K562 (cell line): ENCODE data around the gene TTC19. TPM values are rescaled to one million over a fixed set of nuclear protein-coding genes. Genes with fewer than 3 reads are reported as not detected.

Source experiments
- ATAC-seq: fragments of 200-7000 bp; cut with Tn5 transposase; 3 replicates; pipeline ENCODE4 v1.9.1; 2020; ENCODE audit warnings: moderate library complexity
- BruUV-seq: library from RNA; stranded (reverse); fragments of 400-500 nt; replicated peaks from 2 replicates; lab custom pipeline; 2021; lab: Mats Ljungman, UMichigan
- CTCF ChIA-PET: fragments of 300-600 bp; formaldehyde crosslinking; extraction: SDS; loops from one replicate; lab custom pipeline; 2021; ENCODE audit warnings: low intra/inter-chr PET ratio; lab: Yijun Ruan, JAX
- POLR2A ChIA-PET: fragments of 300-600, 350-650 bp; sonication (Branson Sonifier 250); formaldehyde crosslinking; extraction: SDS; loops from one replicate; lab custom pipeline; 2021; ENCODE audit warnings: antibody characterized with exemption, inconsistent platforms; lab: Yijun Ruan, JAX
- DNase-seq, 4 experiments: peaks; one replicate each; pipeline versions ENCODE4 v3.0.0 to v3.0.0-alpha.2; 2011 to 2018; ENCODE audit warnings: low spot score in 3 of 4, mixed read lengths in 3 of 4; ENCODE audit errors: extremely low read depth in 1 of 4
- FAIRE-seq: peaks from 2 replicates; lab custom pipeline; 2011; peaks lifted over from hg19 to GRCh38; lab: Jason Lieb, UNC
- H2AFZ ChIP-seq: 2 replicates; pipeline ENCODE4 v1.6.0; 2011; ENCODE audit warnings: low read depth, low read length, control low read depth, inconsistent platforms
- H3K27ac ChIP-seq: fragments of 200-600 bp; 3 replicates; pipeline ENCODE4 v1.8.0; 2011; ENCODE audit warnings: low read depth, mild to moderate bottlenecking, control low read depth, inconsistent platforms, low read length, moderate library complexity, mixed read lengths; ENCODE audit errors: extremely low read depth
- H3K27me3 ChIP-seq, 2 experiments: fragments of 300-600 bp in 1 of 2; 2 replicates in 1 of 2; 3 replicates in 1 of 2; pipeline versions ENCODE4 v1.6.0 to v1.8.0; 2011; ENCODE audit warnings: inconsistent platforms in 2 of 2, low read length in 2 of 2, mild to moderate bottlenecking in 1 of 2, mixed read lengths in 1 of 2, moderate library complexity in 1 of 2; ENCODE audit not compliant: control insufficient read depth in 2 of 2, insufficient read depth in 2 of 2
- H3K36me3 ChIP-seq: fragments of 300-600 bp; 3 replicates; pipeline ENCODE4 v1.8.0; 2011; ENCODE audit warnings: mild to moderate bottlenecking, low read length, inconsistent platforms; ENCODE audit not compliant: control insufficient read depth, insufficient read depth
- H3K4me1 ChIP-seq, 2 experiments: fragments of 200-600 bp in 1 of 2; replicated peaks in 1 of 2; 2 replicates in 1 of 2; 3 replicates in 1 of 2; pipeline versions ENCODE4 v1.5.1 to v1.8.0; 2011; ENCODE audit warnings: inconsistent platforms in 2 of 2, low read length in 2 of 2, mild to moderate bottlenecking in 1 of 2, mixed read lengths in 1 of 2, moderate library complexity in 1 of 2; ENCODE audit not compliant: control insufficient read depth in 2 of 2, insufficient read depth in 2 of 2
- H3K4me2 ChIP-seq: 2 replicates; pipeline ENCODE4 v1.6.1; 2011; ENCODE audit warnings: low read length, control low read depth, inconsistent platforms, mixed read lengths; ENCODE audit not compliant: insufficient read depth
- H3K4me3 ChIP-seq: fragments of 200-600 bp; sonication (generic), shearing (Covaris generic); 2 replicates; pipeline ENCODE4 v1.5.1; 2016; ENCODE audit warnings: control low read depth, inconsistent platforms
- H3K79me2 ChIP-seq: fragments of 200-600 bp; 3 replicates; pipeline ENCODE4 v1.8.0; 2011; ENCODE audit warnings: low read length, inconsistent platforms; ENCODE audit not compliant: control insufficient read depth, insufficient read depth
- H3K9ac ChIP-seq, 2 experiments: 2 replicates each; pipeline versions ENCODE4 v1.6.0 to v1.6.1; 2011; ENCODE audit warnings: low read depth in 2 of 2, low read length in 2 of 2, control low read depth in 1 of 2, inconsistent platforms in 1 of 2, mild to moderate bottlenecking in 1 of 2, mixed read lengths in 1 of 2; ENCODE audit not compliant: insufficient read depth in 1 of 2
- H3K9me1 ChIP-seq: one replicate; pipeline ENCODE4 v1.6.0; 2011; ENCODE audit warnings: inconsistent platforms, mild to moderate bottlenecking, low read length, moderate library complexity; ENCODE audit not compliant: control insufficient read depth, insufficient read depth
- H3K9me3 ChIP-seq: replicated peaks from 2 replicates; pipeline ENCODE4 v1.5.1; 2011; ENCODE audit warnings: low read depth, low read length, inconsistent platforms; ENCODE audit not compliant: control insufficient read depth, insufficient read depth
- H4K20me1 ChIP-seq: replicated peaks from 2 replicates; pipeline ENCODE4 v1.6.1; 2011; ENCODE audit warnings: low read length, inconsistent platforms, mixed read lengths; ENCODE audit not compliant: control insufficient read depth, insufficient read depth
- CBX3 ChIP-seq, 2 experiments: IDR thresholded peaks; 1 replicate in 1 of 2; 2 replicates in 1 of 2; pipeline ENCODE4 v1.6.1; 2012; ENCODE audit warnings: inconsistent platforms in 2 of 2, low read length in 2 of 2, borderline replicate concordance in 1 of 2, control low read depth in 1 of 2
- CBX5 ChIP-seq: IDR thresholded peaks from 2 replicates; pipeline ENCODE4 v1.6.1; 2014; ENCODE audit warnings: low read depth, borderline replicate concordance
- PHB2 ChIP-seq: fragments of 450-650 bp; IDR thresholded peaks from 2 replicates; pipeline ENCODE4 v1.6.1; 2017; ENCODE audit warnings: low read depth
- PYGO2 ChIP-seq: fragments of 450-650 bp; IDR thresholded peaks from 2 replicates; pipeline ENCODE4 v1.6.1; 2016; ENCODE audit warnings: mild to moderate bottlenecking, missing genetic modification characterization, moderate library complexity, missing compliant biosample characterization
- TRIM24 ChIP-seq, 2 experiments: fragments of 450-650 bp; IDR thresholded peaks; 2 replicates each; pipeline ENCODE4 v1.6.1; 2016
- TRIM28 ChIP-seq: fragments of 450-650 bp; IDR thresholded peaks from 2 replicates; pipeline ENCODE4 v1.6.1; 2017
- ZKSCAN1 ChIP-seq: fragments of 150-350 bp; IDR thresholded peaks from 2 replicates; pipeline ENCODE4 v1.6.1; 2016; ENCODE audit warnings: low read depth, low read length
- in situ Hi-C: fragments of 300-500 bp; cut with MboI; formaldehyde crosslinking; loops from 4 replicates; pipeline ENCODE4 v1.15.0; 2018; ENCODE audit warnings: inconsistent platforms, mixed read lengths
- intact Hi-C: fragments of 100-400 bp; cut with micrococcal nuclease; formaldehyde crosslinking; loops from 2 replicates; pipeline ENCODE4 v1.14.2; 2022
- polyA plus RNA-seq, 8 experiments: library from polyadenylated mRNA; depleted of rRNA in 4 of 8; stranded (reverse) in 5 of 8; unstranded in 3 of 8; fragments of >200 nt; fragmentation: Nextera tagmentation in 2 of 8; fragmentation: Illumina TruSeq in 1 of 8; extraction: Ambion mirVana in 2 of 8; extraction: Trizol in 1 of 8; gene quantifications; 2 replicates each; pipeline versions ENCODE4 v1.2.1 to v1.2.3, GENCODE V29; 2011 to 2014; ENCODE audit warnings: inconsistent platforms in 1 of 8, missing spikeins in 1 of 8
- total RNA-seq, 7 experiments: library from RNA; depleted of rRNA in 6 of 7; stranded (reverse); fragments of >200 nt in 6 of 7; fragmentation: Illumina TruSeq in 2 of 7; extraction: Trizol in 2 of 7; gene quantifications; 2 replicates each; pipeline versions ENCODE4 v1.2.1 to v1.2.3, GENCODE V29; 2011 to 2021; ENCODE audit warnings: low replicate concordance in 1 of 7

TTC19 gene
- total and polyA plus RNA-seq, 9 of the 15 experiments (the other 6 are each of a cell fraction or from before 2014, with no cell fraction given): 8.1 to 60.8 (median 25.3) TPM

GRCh38 chr17:16001226-16001897 is 1.7 kb downstream of the TTC19 start:
- Histone ChIP-seq H3K9me1 (no peaks in the 10 kb centered on the region), H3K9ac (no peak overlapping the region), H4K20me1 (no peaks in the 10 kb centered on the region), H3K27me3 (no peaks in the 10 kb centered on the region), H3K4me1 (peaks cover 8 to 15% of the 10 kb centered on the region in 2 experiments; a peak in 2 of 5 replicates), H3K36me3 (peaks cover 55% of the 10 kb centered on the region), H3K4me3 (peak overlapping the region; percentile 84; the same call in 1 of the 2 replicates), H3K4me2 (peak overlapping the region; percentile 79), H3K79me2 (peaks cover 31% of the 10 kb centered on the region), H2AFZ (no peak overlapping the region), H3K9me3 (peaks cover 10% of the 10 kb centered on the region), H3K27ac (no peak overlapping the region)
- TF ChIP-seq PHB2 (no peak), CBX3 (IDR thresholded peaks at IDR 0.05; ENCODE audit: borderline replicate concordance in 1 of 2, low read length in 2 of 2) (peak in 1 of 2 experiments; percentile 93; a peak in 2 of 3 replicates), PYGO2 (tag) (no peak), TRIM28 (peak; percentile 58; the same call in 1 of the 2 replicates), TRIM24 (IDR thresholded peaks at IDR 0.05) (peak; percentile 33 to 51; a peak in 2 of 4 replicates), ZKSCAN1 (peak; percentile 63; the same call in 1 of the 2 replicates), CBX5 (0 out of 2 replicates have a peak, but pooled peaks have one; percentile 13)
- no TSS peak for BruUV-seq
- ATAC-seq (no peak), FAIRE-seq (no peak), DNase-seq (no peak)
- ChIA-PET CTCF (no interaction called here), POLR2A (interaction anchor here (0.5 to 0.9 kb wide), 4 partner anchors 11 to 51 kb away, joined by 3 read pairs; no protein-coding TSS in a partner anchor)
- in situ Hi-C loops: no loop called here
- intact Hi-C loops: loop anchor here (10.0 kb wide), 1 partner anchor 213 kb away; the partner anchor contains the start of genes NCOR1 and PIGL
